Keratinocyte (primary cell): ENCODE results near the gene MAML2. TPM values are rescaled to one million over a fixed set of nuclear protein-coding genes. Genes with fewer than 3 reads are reported as not detected.

Experiments
- DNase-seq: peaks from one replicate; pipeline ENCODE4 v3.0.0-alpha.2; 2011; ENCODE audit warnings: low read depth, missing footprints, low spot score
- FAIRE-seq: peaks from 2 replicates; lab custom pipeline; 2011; peaks lifted over from hg19 to GRCh38; lab: Jason Lieb, UNC
- H2AFZ ChIP-seq: 2 replicates; pipeline ENCODE4 v1.6.0; 2012; ENCODE audit warnings: low read length, control low read depth, inconsistent platforms; ENCODE audit not compliant: control insufficient read depth
- H3K27ac ChIP-seq: 2 replicates; pipeline ENCODE4 v1.5.1; 2011; ENCODE audit warnings: low read length; ENCODE audit not compliant: control insufficient read depth, insufficient read depth
- H3K27me3 ChIP-seq: 3 replicates; pipeline ENCODE4 v1.6.0; 2011; ENCODE audit warnings: low read length; ENCODE audit not compliant: control insufficient read depth, insufficient read depth; ENCODE audit errors: extremely low read depth
- H3K36me3 ChIP-seq, 2 experiments: 2 replicates in 1 of 2; 3 replicates in 1 of 2; pipeline ENCODE4 v1.5.1; 2011; ENCODE audit warnings: low read length in 2 of 2, mild to moderate bottlenecking in 1 of 2; ENCODE audit not compliant: control insufficient read depth in 2 of 2, insufficient read depth in 2 of 2; ENCODE audit errors: extremely low read depth in 1 of 2
- H3K4me1 ChIP-seq: 3 replicates; pipeline ENCODE4 v1.5.1; 2011; ENCODE audit warnings: low read length; ENCODE audit not compliant: control insufficient read depth, insufficient read depth; ENCODE audit errors: extremely low read depth
- H3K4me2 ChIP-seq: 3 replicates; pipeline ENCODE4 v1.6.0; 2011; ENCODE audit warnings: low read depth, low read length; ENCODE audit not compliant: control insufficient read depth, insufficient read depth; ENCODE audit errors: extremely low read depth
- H3K4me3 ChIP-seq, 3 experiments: fragments of 200-600 bp in 1 of 3; sonication (generic) in 1 of 3; 2 replicates in 2 of 3; 3 replicates in 1 of 3; pipeline ENCODE4 v1.5.1; 2011 to 2016; ENCODE audit warnings: low read length in 3 of 3, mild to moderate bottlenecking in 3 of 3, control low read depth in 2 of 3, inconsistent platforms in 1 of 3, low read depth in 1 of 3, mixed read lengths in 1 of 3, mixed run types in 1 of 3, moderate library complexity in 1 of 3; ENCODE audit not compliant: control insufficient read depth in 2 of 3, insufficient read depth in 2 of 3; ENCODE audit errors: extremely low read depth in 1 of 3
- H3K79me2 ChIP-seq: 2 replicates; pipeline ENCODE4 v1.6.0; 2012; ENCODE audit warnings: low read length; ENCODE audit not compliant: control insufficient read depth, insufficient read depth
- H3K9ac ChIP-seq: 3 replicates; pipeline ENCODE4 v1.6.0; 2011; ENCODE audit warnings: low read length; ENCODE audit not compliant: control insufficient read depth, insufficient read depth; ENCODE audit errors: extremely low read depth
- H3K9me1 ChIP-seq: 3 replicates; pipeline ENCODE4 v1.6.0; 2011; ENCODE audit warnings: low read length; ENCODE audit not compliant: control insufficient read depth, insufficient read depth; ENCODE audit errors: extremely low read depth
- H3K9me3 ChIP-seq: 2 replicates; pipeline ENCODE4 v1.5.1; 2012; ENCODE audit warnings: low read depth, low read length; ENCODE audit not compliant: control insufficient read depth
- H4K20me1 ChIP-seq: 3 replicates; pipeline ENCODE4 v1.6.0; 2011; ENCODE audit warnings: low read length; ENCODE audit not compliant: control insufficient read depth, insufficient read depth; ENCODE audit errors: extremely low read depth
- CTCF ChIP-seq, 3 experiments: IDR thresholded peaks in 1 of 3; conservative IDR thresholded peaks in 1 of 3; optimal IDR thresholded peaks in 1 of 3; 2 replicates in 2 of 3; 3 replicates in 1 of 3; pipeline versions ENCODE3 to v1.5.1; 2011; ENCODE audit warnings: low read length in 3 of 3, mild to moderate bottlenecking in 3 of 3, moderate library complexity in 2 of 3, control low read depth in 1 of 3, inconsistent platforms in 1 of 3; ENCODE audit not compliant: insufficient read depth in 2 of 3; ENCODE audit errors: extremely low read depth in 1 of 3
- EZH2 ChIP-seq: IDR thresholded peaks from one replicate; pipeline ENCODE4 v1.6.1; 2012; ENCODE audit warnings: inconsistent platforms, mild to moderate bottlenecking, low read length, moderate library complexity
- dilution Hi-C: fragments of 300-500 bp; cut with MboI; formaldehyde crosslinking; loops from one replicate; pipeline ENCODE4 v1.7.0; 2020; ENCODE audit warnings: low sequenced_read_pairs; ENCODE audit not compliant: extremely low pct_ligation_motif_present
- polyA plus RNA-seq, 5 experiments: library from polyadenylated mRNA; depleted of rRNA in 3 of 5; stranded (reverse) in 3 of 5; stranded (forward) in 1 of 5; unstranded in 1 of 5; fragments of >200 nt; gene quantifications; 1 replicate in 1 of 5; 2 replicates in 3 of 5; 3 replicates in 1 of 5; pipeline versions ENCODE4 v1.2.1 to v1.2.3, GENCODE V29; 2011 to 2012; ENCODE audit warnings: missing spikeins in 2 of 5, low read depth in 1 of 5, low replicate concordance in 1 of 5

MAML2 gene
- polyA plus RNA-seq, 1 donor (not counting 4 experiments of a cell fraction or from before 2014, with no cell fraction given): 4.2 TPM

DNA sequence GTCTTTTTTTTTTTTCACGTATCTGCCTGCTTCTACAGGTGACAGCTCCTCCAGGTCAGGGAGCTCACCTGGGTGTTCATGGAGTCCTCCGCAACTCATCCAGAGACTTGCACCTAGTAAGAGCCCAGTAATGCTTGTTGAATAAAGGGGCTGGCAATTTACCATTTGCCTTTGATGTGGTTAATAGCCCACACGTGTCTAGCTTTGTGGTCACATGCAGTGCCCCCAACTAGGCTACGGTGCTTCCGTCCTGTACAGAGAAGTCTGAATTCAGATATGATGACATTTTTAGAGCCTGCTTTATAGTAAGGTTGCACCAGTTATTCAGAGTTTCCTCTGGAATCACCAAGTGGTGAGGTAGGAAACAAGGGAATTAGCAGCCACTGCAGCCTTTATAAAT lies 219.7 kb downstream of the MAML2 start:
- DNase-seq: no peak
- Histone ChIP-seq H3K27me3 (no peaks in the 10 kb centered on the region), H4K20me1 (no peaks in the 10 kb centered on the region), H3K27ac (peak overlapping the region; percentile 42), H3K36me3 (no peaks in the 10 kb centered on the region), H3K4me1 (peaks cover 21% of the 10 kb centered on the region), H3K4me2 (peak overlapping the region; percentile 25), H3K9me1 (peaks cover 4% of the 10 kb centered on the region), H3K9ac (no peak overlapping the region), H3K79me2 (no peaks in the 10 kb centered on the region), H2AFZ (no peak overlapping the region), H3K4me3 (no peak overlapping the region), H3K9me3 (no peaks in the 10 kb centered on the region)
- no peak for FAIRE-seq
- dilution Hi-C loops: no loop called here
- no peak for TF ChIP-seq EZH2

DNA sequence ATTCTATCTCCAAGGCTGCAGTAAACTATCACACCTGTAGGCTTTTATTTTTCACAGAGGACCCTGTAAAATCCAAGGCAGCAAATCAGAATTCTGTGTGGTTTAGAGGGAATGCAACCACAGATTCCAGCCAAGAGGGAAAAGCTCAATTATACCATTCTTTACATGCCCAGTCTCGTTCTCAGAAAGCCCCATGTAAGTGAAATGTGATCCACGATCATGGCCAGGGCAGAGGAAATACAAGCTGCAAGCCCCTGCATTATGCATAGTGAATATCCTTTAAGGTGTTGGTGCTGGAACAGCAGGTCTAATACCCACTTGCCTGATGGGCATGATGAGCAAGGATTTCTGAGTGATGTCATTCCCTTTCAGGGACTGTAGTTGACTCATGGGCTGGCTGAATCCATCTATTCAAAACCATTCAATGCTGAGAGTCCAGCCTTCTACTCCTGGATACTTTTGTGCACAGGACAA lies 220.4 kb downstream of the MAML2 start:
- H2AFZ ChIP-seq: no peak overlapping the region
- H3K27ac ChIP-seq: peak overlapping the region; percentile 42
- DNase-seq: peak; percentile 95

More for the DNA sequence above, 220.4 kb downstream of the MAML2 start:
- Histone ChIP-seq H3K79me2 (no peaks in the 10 kb centered on the region), H3K27me3 (no peaks in the 10 kb centered on the region), H3K36me3 (no peaks in the 10 kb centered on the region), H3K9me3 (no peaks in the 10 kb centered on the region), H3K4me3 (no peak overlapping the region), H3K9ac (no peak overlapping the region), H3K4me2 (peak overlapping the region; percentile 25), H3K4me1 (peaks cover 21% of the 10 kb centered on the region), H4K20me1 (no peaks in the 10 kb centered on the region), H3K9me1 (peaks cover 4% of the 10 kb centered on the region)
- FAIRE-seq: peak; percentile 99
- TF ChIP-seq CTCF (optimal IDR thresholded peaks at IDR 0.05 in 1 of 3, IDR thresholded peaks at IDR 0.05 in 1 of 3, conservative IDR thresholded peaks at IDR 0.05 in 1 of 3; ENCODE audit: extremely low read depth in 1 of 3, insufficient read depth in 2 of 3, low read length in 3 of 3): peak in 1 of 3 experiments; percentile 33
- no peak for TF ChIP-seq EZH2
- dilution Hi-C loops: no loop called here
